NCI-H524 (cell line): ENCODE results near the gene COL20A1.

ENCODE experiments used
- DNase-seq, 2 experiments: peaks; one replicate each; lab custom pipeline; 2025; lab: John Stamatoyannopoulos, UW

Gene COL20A1

GRCh38 chr20:63320616-63321147, 27.7 kb downstream of the COL20A1 start:
- no peak for DNase-seq

- no peak for DNase-seq
These were observed 28.3 kb downstream of the COL20A1 start for GRCh38 chr20:63321148-63321831.

GRCh38 chr20:63322146-63322932, 29.4 kb downstream of the COL20A1 start:
- no peak for DNase-seq

- no peak for DNase-seq
These were observed 29.9 kb downstream of the COL20A1 start for GRCh38 chr20:63322933-63323273.

- no peak for DNase-seq
These were observed 30.5 kb downstream of the COL20A1 start for GRCh38 chr20:63323357-63323981.

GRCh38 chr20:63325021-63325471, 32.1 kb downstream of the COL20A1 start:
- no peak for DNase-seq

GRCh38 chr20:63325554-63326313, 32.7 kb downstream of the COL20A1 start:
- DNase-seq: no peak

- DNase-seq: no peak
These were observed 33.6 kb downstream of the COL20A1 start for GRCh38 chr20:63326314-63327230.

- no peak for DNase-seq
These were observed 34.3 kb downstream of the COL20A1 start for GRCh38 chr20:63327231-63327745.

- no peak for DNase-seq
These were observed 35.2 kb downstream of the COL20A1 start for GRCh38 chr20:63328026-63328700.

- no peak for DNase-seq
These were observed 35.8 kb downstream of the COL20A1 start for GRCh38 chr20:63328718-63329275.

GRCh38 chr20:63329331-63330083, 36.5 kb downstream of the COL20A1 start:
- DNase-seq: no peak

- DNase-seq: no peak
These were observed 37.2 kb downstream of the COL20A1 start for GRCh38 chr20:63330084-63330760.

- peak in 1 of 2 experiments; percentile 62 for DNase-seq
These were observed 38.0 kb downstream of the COL20A1 start for GRCh38 chr20:63330940-63331339.

- DNase-seq: no peak
These were observed 38.9 kb downstream of the COL20A1 start for GRCh38 chr20:63331741-63332400.

- no peak for DNase-seq
These were observed 39.7 kb downstream of the COL20A1 start for GRCh38 chr20:63332488-63333240.

- DNase-seq: peak in 1 of 2 experiments; percentile 12
These were observed 40.4 kb downstream of the COL20A1 start for GRCh38 chr20:63333241-63333836.
